Common myeloid progenitor, CD34-positive (primary cell): ENCODE results near the gene SLPI.

Experiments
- CTCF ChIA-PET: fragments of 350-600 bp; sonication (Branson Sonifier 250); formaldehyde crosslinking; loops from one replicate; lab custom pipeline; 2021; ENCODE audit warnings: antibody characterized with exemption; lab: Charles Lee
- POLR2A ChIA-PET: fragments of 350-600 bp; sonication (Branson Sonifier 250); formaldehyde crosslinking; loops from one replicate; lab custom pipeline; 2021; ENCODE audit warnings: antibody characterized with exemption; lab: Charles Lee
- DNase-seq, 3 donors: peaks; one replicate each; pipeline versions ENCODE4 v3.0.0 to v3.0.0-alpha.2; 2013
- H3K27ac ChIP-seq, 2 experiments: 1 replicate in 1 of 2; 2 replicates in 1 of 2; pipeline ENCODE4 v1.7.0; 2013; ENCODE audit warnings: inconsistent platforms in 2 of 2, low read length in 2 of 2, mild to moderate bottlenecking in 2 of 2, low read depth in 1 of 2, moderate library complexity in 1 of 2; ENCODE audit not compliant: severe bottlenecking in 2 of 2, insufficient read depth in 1 of 2, poor library complexity in 1 of 2
- H3K27me3 ChIP-seq, 5 experiments: replicated peaks in 2 of 5; 1 replicate in 3 of 5; 2 replicates in 2 of 5; pipeline versions ENCODE4 v1.6.1 to v1.7.0; 2013; ENCODE audit warnings: low read length in 4 of 5, mild to moderate bottlenecking in 2 of 5, moderate library complexity in 2 of 5, inconsistent platforms in 1 of 5; ENCODE audit not compliant: insufficient read depth in 5 of 5, control insufficient read depth in 4 of 5
- H3K36me3 ChIP-seq, 4 experiments: 1 replicate in 2 of 4; 2 replicates in 2 of 4; pipeline versions ENCODE4 v1.6.1 to v1.7.0; 2013; ENCODE audit warnings: low read length in 3 of 4, control low read depth in 1 of 4, mild to moderate bottlenecking in 1 of 4; ENCODE audit not compliant: control insufficient read depth in 4 of 4, insufficient read depth in 4 of 4
- H3K4me1 ChIP-seq, 4 experiments: 1 replicate in 3 of 4; 2 replicates in 1 of 4; pipeline versions ENCODE4 v1.6.1 to v1.7.1; 2013; ENCODE audit warnings: low read length in 3 of 4, mild to moderate bottlenecking in 3 of 4, control low read depth in 1 of 4, inconsistent platforms in 1 of 4, moderate library complexity in 1 of 4; ENCODE audit not compliant: control insufficient read depth in 4 of 4, insufficient read depth in 4 of 4; ENCODE audit errors: control extremely low read depth in 1 of 4
- H3K4me3 ChIP-seq, 7 experiments: 1 replicate in 4 of 7; 2 replicates in 3 of 7; pipeline versions ENCODE4 v1.5.1 to v1.7.0; 2013; ENCODE audit warnings: mild to moderate bottlenecking in 7 of 7, low read length in 6 of 7, moderate library complexity in 6 of 7, inconsistent platforms in 2 of 7, low read depth in 2 of 7, control low read depth in 1 of 7; ENCODE audit not compliant: insufficient read depth in 4 of 7, control insufficient read depth in 1 of 7; ENCODE audit errors: extremely low read depth in 1 of 7
- H3K9me3 ChIP-seq, 5 experiments: 1 replicate in 4 of 5; 2 replicates in 1 of 5; pipeline versions ENCODE4 v1.6.1 to v1.7.1; 2013; ENCODE audit warnings: low read length in 4 of 5, mild to moderate bottlenecking in 2 of 5, inconsistent platforms in 1 of 5, low read depth in 1 of 5, moderate library complexity in 1 of 5; ENCODE audit not compliant: control insufficient read depth in 4 of 5, insufficient read depth in 2 of 5; ENCODE audit errors: control extremely low read depth in 1 of 5
- WGBS: methylation state at CpG from one replicate; pipeline ENCODE4 v1.1.5; 2013; ENCODE audit not compliant: insufficient coverage; 5-methylcytosine and 5-hydroxymethylcytosine counted together

The SLPI gene

GRCh38 chr20:45221076-45221475 is 33.3 kb downstream of the SLPI start, which contains the start of gene SEMG2:
TSS of gene SEMG2 (plus strand) at chr20:45221373. CDS start at chr20:45221390, 17 bp downstream.
- no peaks in the 10 kb centered on the region for H3K4me1 ChIP-seq
- CTCF ChIA-PET: no interaction called here
- WGBS: 100% methylated on average over 2 of the region's 4 CpGs

GRCh38 chr20:45218636-45219035 is 35.7 kb downstream of the SLPI start:
- Histone ChIP-seq H3K9me3 (peaks cover 0 to 2% (median 0%) of the 10 kb centered on the region in 5 experiments), H3K27ac (no peak overlapping the region), H3K4me3 (no peak overlapping the region), H3K36me3 (no peaks in the 10 kb centered on the region), H3K4me1 (no peaks in the 10 kb centered on the region), H3K27me3 (peaks cover under 1 to 10% (median 4%) of the 10 kb centered on the region in 5 experiments)
- ChIA-PET CTCF (no interaction called here), POLR2A (no interaction called here)
- DNase-seq: no peak
- 100% methylated on average over 2 of the region's 2 CpGs for WGBS

More at GRCh38 chr20:45221076-45221475, 33.3 kb downstream of the SLPI start, which contains the start of gene SEMG2:
- POLR2A ChIA-PET: no interaction called here
- Histone ChIP-seq H3K4me3 (no peak within 1 kb of the TSS), H3K27ac (no peak within 1 kb of the TSS), H3K9me3 (peaks cover 0 to 2% (median 0%) of the 10 kb centered on the region in 5 experiments), H3K36me3 (no peaks in the 10 kb centered on the region), H3K27me3 (peaks cover 4 to 22% (median 6%) of the 10 kb centered on the region in 5 experiments)
- DNase-seq: no peak

DNA sequence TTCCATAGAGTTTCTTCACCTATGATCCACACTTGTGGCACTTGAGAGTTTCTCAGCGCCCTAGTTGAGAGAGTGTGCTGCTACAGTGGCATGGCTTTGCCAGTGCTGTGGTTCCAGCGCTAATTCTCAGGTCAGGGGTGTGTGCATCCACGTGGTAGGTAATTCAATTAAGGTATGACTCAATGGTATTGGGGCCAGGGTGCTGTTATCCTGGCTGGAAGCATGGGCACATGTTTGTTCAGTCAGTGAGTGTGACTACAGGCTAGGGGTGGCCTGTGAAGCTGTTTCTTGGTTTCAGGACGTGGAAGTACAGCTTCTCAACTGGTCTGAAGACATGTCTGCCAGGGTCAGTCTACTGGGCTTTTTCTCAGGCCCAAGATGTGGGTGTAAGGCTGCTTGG is 36.2 kb downstream of the SLPI start:
- Histone ChIP-seq H3K9me3 (peaks cover 0 to under 1% (median 0%) of the 10 kb centered on the region in 5 experiments), H3K4me3 (no peak overlapping the region), H3K27me3 (peaks cover 0 to 7% (median 4%) of the 10 kb centered on the region in 5 experiments), H3K36me3 (no peaks in the 10 kb centered on the region), H3K4me1 (no peaks in the 10 kb centered on the region), H3K27ac (no peak overlapping the region)
- ChIA-PET POLR2A (no interaction called here), CTCF (no interaction called here)
- no peak for DNase-seq
- WGBS: 100% methylated on average over 3 of the region's 4 CpGs

DNA sequence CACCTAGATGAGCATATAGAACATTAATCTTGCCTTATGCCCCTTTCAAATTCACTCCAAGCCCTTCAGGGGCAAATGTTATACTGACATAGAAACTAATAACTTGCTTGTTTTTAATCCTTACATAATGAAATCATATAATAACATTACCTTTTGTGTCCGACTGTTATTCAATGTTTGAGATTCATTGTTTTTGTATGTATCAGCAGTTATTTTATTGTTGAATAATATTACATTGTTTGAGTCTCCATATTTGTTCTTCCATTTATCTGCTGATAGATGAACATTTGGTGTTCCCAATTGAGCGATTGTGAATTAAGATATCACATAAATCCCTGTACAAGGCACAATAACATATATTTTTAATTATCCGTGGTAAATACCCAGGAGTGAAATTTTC is 41.5 kb downstream of the SLPI start:
- Histone ChIP-seq H3K27ac (no peak overlapping the region), H3K27me3 (peaks cover 0 to 2% (median 0%) of the 10 kb centered on the region in 5 experiments), H3K9me3 (no peaks in the 10 kb centered on the region), H3K36me3 (no peaks in the 10 kb centered on the region), H3K4me1 (no peaks in the 10 kb centered on the region), H3K4me3 (no peak overlapping the region)
- WGBS: no CpG with 5 or more reads among the region's 3 CpGs
- ChIA-PET CTCF (no interaction called here), POLR2A (no interaction called here)
- DNase-seq: no peak

- POLR2A ChIA-PET: no interaction called here
- Histone ChIP-seq H3K27me3 (peaks cover 0 to 4% (median 0%) of the 10 kb centered on the region in 5 experiments), H3K9me3 (no peaks in the 10 kb centered on the region), H3K4me1 (peaks cover 0 to 3% (median 0%) of the 10 kb centered on the region in 4 experiments), H3K36me3 (no peaks in the 10 kb centered on the region), H3K4me3 (no peak overlapping the region), H3K27ac (no peak overlapping the region)
- DNase-seq: no peak
- CTCF ChIA-PET: no interaction called here
Observed at GRCh38 chr20:45211569-45212474, 42.5 kb downstream of the SLPI start.

- no peaks in the 10 kb centered on the region for H3K9me3 ChIP-seq
- WGBS: 100% methylated on average over 1 of the region's 1 CpG
- no peaks in the 10 kb centered on the region for H3K36me3 ChIP-seq
- no peak overlapping the region for H3K4me3 ChIP-seq
- H3K27ac ChIP-seq: no peak overlapping the region
- CTCF ChIA-PET: no interaction called here
- DNase-seq: no peak
- POLR2A ChIA-PET: no interaction called here
- peaks cover 0 to 11% (median 1%) of the 10 kb centered on the region in 4 experiments for H3K4me1 ChIP-seq
- H3K27me3 ChIP-seq: peaks cover 0 to 4% (median 0%) of the 10 kb centered on the region in 5 experiments
Observed at GRCh38 chr20:45209924-45210323, 44.4 kb downstream of the SLPI start.

- CTCF ChIA-PET: no interaction called here
- H3K36me3 ChIP-seq: no peaks in the 10 kb centered on the region
- peak; percentile 12 to 49 (median 37) for DNase-seq
- no peak within 1 kb of the TSS for H3K27ac ChIP-seq
- H3K4me3 ChIP-seq: peak within 1 kb of the TSS in 1 of 7 experiments; percentile 12
- no CpG with 5 or more reads among the region's 1 CpG for WGBS
- peaks cover 0 to 4% (median 0%) of the 10 kb centered on the region in 5 experiments for H3K9me3 ChIP-seq
- POLR2A ChIA-PET: no interaction called here
- H3K4me1 ChIP-seq: peaks cover 0 to 11% (median 1%) of the 10 kb centered on the region in 4 experiments
- peaks cover 0 to 4% (median 0%) of the 10 kb centered on the region in 5 experiments for H3K27me3 ChIP-seq
Observed at GRCh38 chr20:45206725-45207124, 47.6 kb downstream of the SLPI start, which contains the start of gene SEMG1. TSS of gene SEMG1 (plus strand) at chr20:45207033. CDS start at chr20:45207054, 21 bp downstream.
